Activated B cell treated with CpG ODN at 0.5 μM for 24 hours (primary cell): ENCODE data around the gene ZNF442. TPM values are rescaled to one million over a fixed set of nuclear protein-coding genes. Genes with fewer than 3 reads are reported as not detected.
"Not testable (repeated sequence)": the region's sequence is repeated elsewhere in the genome, so short reads cannot be mapped to it uniquely, and the experiment has no call there.

Source experiments
- ATAC-seq: fragments of 200-7000 bp; cut with Tn5 transposase; one replicate; pipeline ENCODE4 v1.10.0; 2021; ENCODE audit warnings: low read depth, mild to moderate bottlenecking, moderate library complexity
- CTCF ChIA-PET: fragments of 350-600 bp; sonication (Branson Sonifier 250); formaldehyde crosslinking; loops from one replicate; lab custom pipeline; 2021; ENCODE audit warnings: antibody characterized with exemption; lab: Charles Lee
- POLR2A ChIA-PET: fragments of 350-600 bp; sonication (Branson Sonifier 250); formaldehyde crosslinking; loops from one replicate; lab custom pipeline; 2021; ENCODE audit warnings: antibody characterized with exemption; lab: Charles Lee
- DNase-seq: peaks from one replicate; pipeline ENCODE4 v3.0.0; 2022
- H3K27ac Mint-ChIP-seq: one replicate; pipeline ENCODE4 v1.8.0; 2020; ENCODE audit warnings: mixed read lengths
- H3K27me3 Mint-ChIP-seq: one replicate; pipeline ENCODE4 v1.8.0; 2021; ENCODE audit warnings: mixed read lengths
- H3K36me3 Mint-ChIP-seq: one replicate; pipeline ENCODE4 v1.8.0; 2021; ENCODE audit warnings: low read depth, mixed read lengths
- H3K4me1 Mint-ChIP-seq: one replicate; pipeline ENCODE4 v1.8.0; 2021; ENCODE audit warnings: mixed read lengths
- H3K4me3 Mint-ChIP-seq: one replicate; pipeline ENCODE4 v1.8.0; 2020; ENCODE audit warnings: mild to moderate bottlenecking, mixed read lengths
- H3K9me3 Mint-ChIP-seq: one replicate; pipeline ENCODE4 v1.8.0; 2020; ENCODE audit warnings: mixed read lengths
- intact Hi-C: fragments of 100-400 bp; cut with micrococcal nuclease; formaldehyde crosslinking; loops from one replicate; pipeline ENCODE4 v1.15.1; 2024
- total RNA-seq: library from RNA; stranded (reverse); gene quantifications from 2 replicates; pipeline ENCODE4 v1.2.3, GENCODE V29; 2022
- TF ChIP-seq, protein P1 (sequence below): fragments of 200-600 bp; IDR thresholded peaks from one replicate; pipeline ENCODE4 v1.8.0; 2022; ENCODE audit warnings: antibody characterized with exemption, mild to moderate bottlenecking

Gene ZNF442
- total RNA-seq, 1 donor from 2014 or later = 6.9 TPM

DNA sequence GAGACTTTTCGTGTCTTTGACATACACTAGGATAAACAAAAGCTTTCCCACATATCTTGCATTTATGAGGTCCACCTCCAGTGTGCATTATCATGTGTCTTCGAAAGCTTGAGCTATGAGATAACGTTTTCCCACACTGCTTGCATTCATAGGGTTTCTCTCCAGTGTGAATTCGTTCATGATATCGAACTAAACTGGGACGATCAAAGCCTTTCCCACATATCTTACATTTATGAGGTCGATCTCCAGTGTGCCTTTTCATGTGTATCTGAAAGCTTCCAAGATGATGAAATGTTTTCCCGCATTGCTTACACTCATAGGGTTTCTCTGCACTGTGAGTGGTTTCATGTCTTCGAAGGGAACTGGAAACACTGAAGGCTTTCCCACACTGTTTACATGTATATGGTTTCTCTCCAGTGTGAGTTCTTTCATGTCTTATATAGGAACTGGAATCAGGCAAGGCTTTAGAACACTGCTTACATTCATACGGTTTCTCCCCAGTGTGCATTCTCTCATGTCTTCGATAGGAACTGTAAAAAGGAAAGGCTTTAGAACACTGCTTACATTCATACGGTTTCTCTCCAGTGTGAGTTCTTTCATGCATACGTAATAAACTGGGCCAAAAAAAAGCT lies 46.6 kb downstream of the ZNF442 start:
- POLR2A ChIA-PET = no interaction called here
- intact Hi-C loops = no loop called here
- no peaks in the 10 kb centered on the region for H3K27me3 Mint-ChIP-seq
- CTCF ChIA-PET = no interaction called here
- H3K36me3 Mint-ChIP-seq = peaks cover 42% of the 10 kb centered on the region
- DNase-seq (no peak), ATAC-seq (no peak)
- no peak overlapping the region for H3K4me3 Mint-ChIP-seq
- TF ChIP-seq, protein P1, sequence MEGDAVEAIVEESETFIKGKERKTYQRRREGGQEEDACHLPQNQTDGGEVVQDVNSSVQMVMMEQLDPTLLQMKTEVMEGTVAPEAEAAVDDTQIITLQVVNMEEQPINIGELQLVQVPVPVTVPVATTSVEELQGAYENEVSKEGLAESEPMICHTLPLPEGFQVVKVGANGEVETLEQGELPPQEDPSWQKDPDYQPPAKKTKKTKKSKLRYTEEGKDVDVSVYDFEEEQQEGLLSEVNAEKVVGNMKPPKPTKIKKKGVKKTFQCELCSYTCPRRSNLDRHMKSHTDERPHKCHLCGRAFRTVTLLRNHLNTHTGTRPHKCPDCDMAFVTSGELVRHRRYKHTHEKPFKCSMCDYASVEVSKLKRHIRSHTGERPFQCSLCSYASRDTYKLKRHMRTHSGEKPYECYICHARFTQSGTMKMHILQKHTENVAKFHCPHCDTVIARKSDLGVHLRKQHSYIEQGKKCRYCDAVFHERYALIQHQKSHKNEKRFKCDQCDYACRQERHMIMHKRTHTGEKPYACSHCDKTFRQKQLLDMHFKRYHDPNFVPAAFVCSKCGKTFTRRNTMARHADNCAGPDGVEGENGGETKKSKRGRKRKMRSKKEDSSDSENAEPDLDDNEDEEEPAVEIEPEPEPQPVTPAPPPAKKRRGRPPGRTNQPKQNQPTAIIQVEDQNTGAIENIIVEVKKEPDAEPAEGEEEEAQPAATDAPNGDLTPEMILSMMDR = no peak
- H3K4me1 Mint-ChIP-seq = no peaks in the 10 kb centered on the region
- H3K9me3 Mint-ChIP-seq = peaks cover 14% of the 10 kb centered on the region
- H3K27ac Mint-ChIP-seq = no peak overlapping the region

DNA sequence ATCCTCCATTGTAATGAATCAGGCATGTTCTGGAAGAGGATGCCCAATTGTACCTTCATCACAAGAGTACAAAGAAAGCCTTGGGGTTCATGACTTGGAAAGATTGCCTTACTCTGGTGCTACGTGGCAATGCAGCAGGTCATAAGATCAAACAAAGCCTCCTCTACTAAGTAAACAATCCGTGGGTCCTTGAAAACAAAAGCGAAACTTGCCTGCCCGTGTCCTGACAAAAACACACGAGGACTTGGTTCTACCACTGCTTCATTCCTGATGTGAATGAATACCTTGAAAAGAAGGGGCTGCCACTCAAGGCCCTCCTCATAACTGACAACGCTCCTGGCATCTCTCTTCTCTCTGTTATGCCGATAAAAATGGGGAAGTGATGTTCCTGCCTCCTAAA lies 50.9 kb downstream of the ZNF442 start:
- peaks cover 12% of the 10 kb centered on the region for H3K9me3 Mint-ChIP-seq
- peaks cover 18% of the 10 kb centered on the region for H3K36me3 Mint-ChIP-seq
- POLR2A ChIA-PET = interaction anchor here (0.7 kb wide), 1 partner anchor 24 kb away, joined by 3 read pairs; no protein-coding TSS in a partner anchor
- no peaks in the 10 kb centered on the region for H3K27me3 Mint-ChIP-seq
- H3K4me3 Mint-ChIP-seq = no peak overlapping the region
- TF ChIP-seq, protein P1 = no peak
- H3K27ac Mint-ChIP-seq = no peak overlapping the region
- CTCF ChIA-PET = no interaction called here
- DNase-seq = no peak
- intact Hi-C loops = no loop called here
- H3K4me1 Mint-ChIP-seq = no peaks in the 10 kb centered on the region
- no peak for ATAC-seq

DNA sequence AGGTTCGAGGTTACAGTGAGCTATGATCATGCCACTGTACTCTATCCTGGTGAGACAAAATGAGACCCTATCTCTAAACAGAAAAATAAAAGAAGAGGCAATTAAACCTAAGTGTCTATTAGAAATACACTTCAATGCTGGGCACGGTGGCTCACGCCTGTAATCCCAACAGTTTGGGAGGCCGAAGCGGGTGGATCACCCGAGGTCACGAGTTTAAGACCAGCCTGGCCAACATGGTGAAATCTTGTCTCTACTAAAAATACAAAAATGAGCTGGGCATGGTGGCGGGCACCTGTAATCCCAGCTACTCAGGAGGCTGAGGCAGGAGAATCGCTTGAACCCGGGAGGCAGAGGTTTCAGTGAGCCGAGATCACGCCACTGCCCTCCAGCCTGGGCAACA lies 56.6 kb downstream of the ZNF442 start:
- intact Hi-C loops, ATAC-seq, CTCF ChIA-PET, H3K27ac Mint-ChIP-seq, H3K27me3 Mint-ChIP-seq, H3K36me3 Mint-ChIP-seq, DNase-seq, H3K4me3 Mint-ChIP-seq, H3K4me1 Mint-ChIP-seq, H3K9me3 Mint-ChIP-seq: not testable (repeated sequence)
- POLR2A ChIA-PET = interaction anchor here (0.6 kb wide), 1 partner anchor 15 kb away, joined by 10 read pairs; no protein-coding TSS in a partner anchor

Other genes with a start within 250 kb of the ZNF442 start
- 4.2 and 8.5 TPM in 2 replicates for gene ZNF20, start 225.3 kb downstream of the ZNF442 start, total RNA-seq
- gene ZNF625, start 208.9 kb downstream of the ZNF442 start, total RNA-seq = 6.5 and 8.1 TPM in 2 replicates
- 20.4 and 24.6 TPM in 2 replicates for gene ZNF136, start 202.6 kb downstream of the ZNF442 start, total RNA-seq
- 20.6 and 26.4 TPM in 2 replicates for gene ZNF44, start 70.8 kb downstream of the ZNF442 start, total RNA-seq
- 3.6 and 3.7 TPM in 2 replicates for gene ZNF563, start 32.0 kb downstream of the ZNF442 start, total RNA-seq
- 6.8 and 6.9 TPM in 2 replicates for gene ZNF799, start 35.6 kb upstream of the ZNF442 start, total RNA-seq
- 3.5 and 3.6 TPM in 2 replicates for gene ZNF443, start 75.3 kb upstream of the ZNF442 start, total RNA-seq
- gene ZNF709, start 119.1 kb upstream of the ZNF442 start, total RNA-seq = 4.8 and 6.4 TPM in 2 replicates
- gene ZNF564, start 185.8 kb upstream of the ZNF442 start, total RNA-seq = 23.0 and 26.6 TPM in 2 replicates
- 15.6 TPM in 2 replicates for gene ZNF490, start 245.1 kb upstream of the ZNF442 start, total RNA-seq
- 37.5 and 46.1 TPM in 2 replicates for gene ZNF791, start 245.2 kb upstream of the ZNF442 start, total RNA-seq